Natural killer cell (primary cell): ENCODE measurements around the gene PLPP6. TPM values are rescaled to one million over a fixed set of nuclear protein-coding genes. Genes with fewer than 3 reads are reported as not detected.

Experiments
- ATAC-seq, 3 donors: fragments of 150-1000 bp in 2 of 3; fragments of 200-7000 bp in 1 of 3; cut with Tn5 transposase; 1 replicate in 1 of 3; 2 replicates in 2 of 3; pipeline ENCODE4 v1.10.0; 2021; ENCODE audit warnings: mild to moderate bottlenecking in 2 of 3, moderate library complexity in 2 of 3
- DNase-seq, 2 donors: peaks; one replicate each; pipeline versions ENCODE4 v3.0.0 to v3.0.0-alpha.2; 2013 to 2021; ENCODE audit warnings: mixed read lengths in 1 of 2
- H3K27ac ChIP-seq: one replicate; pipeline ENCODE4 v1.5.1; 2013; ENCODE audit warnings: mild to moderate bottlenecking, low read length
- H3K27me3 ChIP-seq: one replicate; pipeline ENCODE4 v1.6.1; 2013; ENCODE audit warnings: low read length; ENCODE audit not compliant: control insufficient read depth, insufficient read depth
- H3K36me3 ChIP-seq: one replicate; pipeline ENCODE4 v1.6.1; 2013; ENCODE audit warnings: low read length; ENCODE audit not compliant: control insufficient read depth, insufficient read depth
- H3K4me1 ChIP-seq: one replicate; pipeline ENCODE4 v1.6.1; 2013; ENCODE audit warnings: low read length; ENCODE audit not compliant: control insufficient read depth, insufficient read depth
- H3K4me3 ChIP-seq: one replicate; pipeline ENCODE4 v1.5.1; 2013; ENCODE audit warnings: low read length
- H3K9me3 ChIP-seq: one replicate; pipeline ENCODE4 v1.6.1; 2013; ENCODE audit warnings: low read length; ENCODE audit not compliant: control insufficient read depth, insufficient read depth
- H3K27ac Mint-ChIP-seq, 2 donors: one replicate each; pipeline ENCODE4 v1.8.0; 2022; ENCODE audit warnings: mild to moderate bottlenecking in 2 of 2, mixed read lengths in 2 of 2, moderate library complexity in 1 of 2
- H3K27me3 Mint-ChIP-seq, 2 donors: one replicate each; pipeline ENCODE4 v1.8.0; 2022; ENCODE audit warnings: low read depth in 2 of 2, mixed read lengths in 2 of 2
- H3K36me3 Mint-ChIP-seq: one replicate; pipeline ENCODE4 v1.8.0; 2022; ENCODE audit warnings: mixed read lengths
- H3K4me1 Mint-ChIP-seq, 2 donors: one replicate each; pipeline ENCODE4 v1.8.0; 2022; ENCODE audit warnings: mixed read lengths in 2 of 2
- H3K4me3 Mint-ChIP-seq: one replicate; pipeline ENCODE4 v1.8.0; 2022; ENCODE audit warnings: mild to moderate bottlenecking, moderate library complexity, mixed read lengths
- H3K9me3 Mint-ChIP-seq, 2 donors: one replicate each; pipeline ENCODE4 v1.8.0; 2022; ENCODE audit warnings: mixed read lengths in 2 of 2
- WGBS: methylation state at CpG from one replicate; pipeline ENCODE4 v1.1.7; 2013; ENCODE audit warnings: missing lambda C conversion rate; ENCODE audit not compliant: insufficient coverage; 5-methylcytosine and 5-hydroxymethylcytosine counted together
- intact Hi-C: fragments of 100-400 bp; cut with micrococcal nuclease; formaldehyde crosslinking; loops from one replicate; pipeline ENCODE4 v1.14.2; 2022
- total RNA-seq, 4 donors: library from RNA; stranded (reverse); fragments of 120-200 nt in 1 of 4; gene quantifications; one replicate each; pipeline versions ENCODE4 v1.2.3 to v1.2.4, GENCODE V29; 2013 to 2022
- TF ChIP-seq, protein P1 (sequence below): fragments of 200-600 bp; IDR thresholded peaks from one replicate; pipeline ENCODE4 v1.8.0; 2022; ENCODE audit warnings: antibody characterized with exemption

PLPP6 gene
- total RNA-seq, 3 donors from 2014 or later (not counting 1 experiment from before 2014, with no cell fraction given) = 3.7 to 5.6 (median 3.8) TPM

GRCh38 chr9:4667681-4668080 is 5.6 kb downstream of the PLPP6 start:
- no peak overlapping the region for H3K27ac ChIP-seq
- no peaks in the 10 kb centered on the region for H3K9me3 ChIP-seq
- ATAC-seq (no peak), DNase-seq (peak in 1 of 2 donors; percentile 56)
- no peaks in the 10 kb centered on the region for H3K36me3 ChIP-seq
- Mint-ChIP-seq H3K36me3 (no peaks in the 10 kb centered on the region), H3K27me3 (peaks cover 6 to 11% of the 10 kb centered on the region in 2 donors), H3K27ac (no peak overlapping the region), H3K4me3 (no peak overlapping the region), H3K9me3 (no peaks in the 10 kb centered on the region), H3K4me1 (peaks cover 33 to 44% of the 10 kb centered on the region in 2 donors)
- TF ChIP-seq, protein P1, sequence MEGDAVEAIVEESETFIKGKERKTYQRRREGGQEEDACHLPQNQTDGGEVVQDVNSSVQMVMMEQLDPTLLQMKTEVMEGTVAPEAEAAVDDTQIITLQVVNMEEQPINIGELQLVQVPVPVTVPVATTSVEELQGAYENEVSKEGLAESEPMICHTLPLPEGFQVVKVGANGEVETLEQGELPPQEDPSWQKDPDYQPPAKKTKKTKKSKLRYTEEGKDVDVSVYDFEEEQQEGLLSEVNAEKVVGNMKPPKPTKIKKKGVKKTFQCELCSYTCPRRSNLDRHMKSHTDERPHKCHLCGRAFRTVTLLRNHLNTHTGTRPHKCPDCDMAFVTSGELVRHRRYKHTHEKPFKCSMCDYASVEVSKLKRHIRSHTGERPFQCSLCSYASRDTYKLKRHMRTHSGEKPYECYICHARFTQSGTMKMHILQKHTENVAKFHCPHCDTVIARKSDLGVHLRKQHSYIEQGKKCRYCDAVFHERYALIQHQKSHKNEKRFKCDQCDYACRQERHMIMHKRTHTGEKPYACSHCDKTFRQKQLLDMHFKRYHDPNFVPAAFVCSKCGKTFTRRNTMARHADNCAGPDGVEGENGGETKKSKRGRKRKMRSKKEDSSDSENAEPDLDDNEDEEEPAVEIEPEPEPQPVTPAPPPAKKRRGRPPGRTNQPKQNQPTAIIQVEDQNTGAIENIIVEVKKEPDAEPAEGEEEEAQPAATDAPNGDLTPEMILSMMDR = no peak
- H3K4me3 ChIP-seq = no peak overlapping the region
- H3K4me1 ChIP-seq = peaks cover 13% of the 10 kb centered on the region
- peaks cover 10% of the 10 kb centered on the region for H3K27me3 ChIP-seq
- intact Hi-C loops = loop anchor here (10.0 kb wide), 1 partner anchor 317 kb away; the partner anchor contains the start of gene JAK2
- WGBS = 78% methylated on average over 1 of the region's 1 CpG

DNA sequence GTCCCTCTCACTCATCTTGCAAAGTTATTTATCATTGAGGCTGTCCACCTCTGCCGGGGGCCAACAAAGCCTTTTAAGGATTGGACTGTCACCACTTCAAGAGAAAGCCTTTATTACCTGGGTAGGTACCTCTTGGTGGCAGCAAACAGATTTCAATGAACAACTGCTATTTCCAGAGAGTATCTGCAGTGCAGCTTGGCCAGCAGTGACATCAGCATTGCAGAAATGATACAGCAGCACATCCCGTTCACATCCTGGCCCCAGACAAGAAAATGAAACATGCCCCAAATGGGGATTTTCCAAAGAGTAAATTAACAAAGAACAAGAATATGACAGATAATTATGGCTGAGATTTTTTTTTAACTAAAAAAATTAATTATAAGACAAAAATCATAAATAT is 6.5 kb downstream of the PLPP6 start:
- Mint-ChIP-seq H3K9me3 (no peaks in the 10 kb centered on the region), H3K4me1 (peaks cover 24 to 34% of the 10 kb centered on the region in 2 donors), H3K27ac (no peak overlapping the region), H3K4me3 (no peak overlapping the region), H3K36me3 (no peaks in the 10 kb centered on the region), H3K27me3 (peaks cover 6 to 11% of the 10 kb centered on the region in 2 donors)
- no peak for ATAC-seq
- TF ChIP-seq, protein P1 = no peak
- no peak for DNase-seq
- 79% methylated on average over 2 of the region's 2 CpGs for whole genome bisulfite sequencing
- peaks cover 7% of the 10 kb centered on the region for H3K4me1 ChIP-seq
- peaks cover 10% of the 10 kb centered on the region for H3K27me3 ChIP-seq
- H3K27ac ChIP-seq = no peak overlapping the region
- intact Hi-C loops = loop anchor here (10.0 kb wide), 1 partner anchor 316 kb away; the partner anchor contains the start of gene JAK2
- H3K4me3 ChIP-seq = no peak overlapping the region
- H3K9me3 ChIP-seq = no peaks in the 10 kb centered on the region
- no peaks in the 10 kb centered on the region for H3K36me3 ChIP-seq

DNA sequence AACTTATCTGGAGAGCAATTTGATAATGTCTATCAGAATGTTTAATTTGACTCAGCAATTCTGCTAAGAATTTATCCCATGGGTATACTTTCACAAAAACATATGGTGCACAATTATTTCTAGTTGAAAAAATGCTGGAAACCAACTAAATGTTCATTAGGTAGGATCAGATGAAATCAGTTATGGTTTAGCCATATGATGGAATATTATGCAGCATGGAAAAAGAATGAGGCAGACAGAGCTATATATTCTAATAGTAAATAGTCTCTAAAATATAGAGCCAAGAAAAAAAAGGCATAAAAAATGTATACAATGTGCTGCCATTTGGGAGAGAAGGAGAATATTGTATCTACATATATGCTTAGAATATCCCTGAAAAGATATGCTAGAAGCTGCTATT is 7.8 kb downstream of the PLPP6 start:
- Histone ChIP-seq H3K27me3 (peaks cover 10% of the 10 kb centered on the region), H3K9me3 (no peaks in the 10 kb centered on the region), H3K27ac (no peak overlapping the region), H3K36me3 (no peaks in the 10 kb centered on the region), H3K4me3 (no peak overlapping the region), H3K4me1 (peaks cover 7% of the 10 kb centered on the region)
- Mint-ChIP-seq H3K27ac (no peak overlapping the region), H3K27me3 (peaks cover 6 to 13% of the 10 kb centered on the region in 2 donors), H3K4me3 (no peak overlapping the region), H3K9me3 (no peaks in the 10 kb centered on the region), H3K4me1 (peaks cover 19 to 22% of the 10 kb centered on the region in 2 donors), H3K36me3 (no peaks in the 10 kb centered on the region)
- TF ChIP-seq, protein P1 = no peak
- ATAC-seq (no peak), DNase-seq (no peak)
- intact Hi-C loops = loop anchor here (10.0 kb wide), 2 partner anchors 315 to 1145 kb away; partner anchors contain the start of genes JAK2 and RFX3

- Histone ChIP-seq H3K27ac (no peak overlapping the region), H3K4me3 (no peak overlapping the region), H3K36me3 (no peaks in the 10 kb centered on the region), H3K27me3 (peaks cover 10% of the 10 kb centered on the region), H3K4me1 (peaks cover 7% of the 10 kb centered on the region), H3K9me3 (no peaks in the 10 kb centered on the region)
- Mint-ChIP-seq H3K27ac (no peak overlapping the region), H3K4me3 (no peak overlapping the region), H3K36me3 (no peaks in the 10 kb centered on the region), H3K4me1 (peaks cover 13 to 14% of the 10 kb centered on the region in 2 donors), H3K9me3 (no peaks in the 10 kb centered on the region), H3K27me3 (peaks cover 6 to 13% of the 10 kb centered on the region in 2 donors)
- no peak for ATAC-seq
- 33% methylated on average over 1 of the region's 3 CpGs for WGBS
- intact Hi-C loops = loop anchor here (10.0 kb wide), 1 partner anchor 1146 kb away; the partner anchor contains the start of gene RFX3
- TF ChIP-seq, protein P1 = no peak
- DNase-seq = no peak
These were observed 8.5 kb downstream of the PLPP6 start for GRCh38 chr9:4670591-4670990.
